Retinal pigment epithelial cell (primary cell): ENCODE data around the gene MAP3K1.

Source experiments
- DNase-seq: peaks from one replicate; pipeline ENCODE4 v3.0.0-alpha.2; 2010; ENCODE audit warnings: low read depth
- H3K4me3 ChIP-seq: 2 replicates; pipeline ENCODE4 v1.5.1; 2011; ENCODE audit warnings: mild to moderate bottlenecking, low read length, control low read depth, moderate library complexity
- CTCF ChIP-seq: conservative IDR thresholded peaks from 2 replicates; pipeline ENCODE4 v1.5.1; 2011; ENCODE audit warnings: low read depth, low read length, control low read depth, inconsistent platforms

MAP3K1 gene

GRCh38 chr5:56786346-56786745, 29.0 kb upstream of the MAP3K1 start:
- DNase-seq: no peak
- no peak for TF ChIP-seq CTCF
- H3K4me3 ChIP-seq: no peak overlapping the region

GRCh38 chr5:56791396-56791795, 24.0 kb upstream of the MAP3K1 start:
- DNase-seq: no peak

GRCh38 chr5:56798521-56798920, 16.8 kb upstream of the MAP3K1 start:
- H3K4me3 ChIP-seq: no peak overlapping the region
- no peak for TF ChIP-seq CTCF
- DNase-seq: no peak

More at GRCh38 chr5:56791396-56791795, 24.0 kb upstream of the MAP3K1 start:
- no peak for TF ChIP-seq CTCF
- H3K4me3 ChIP-seq: no peak overlapping the region

- H3K4me3 ChIP-seq: no peak overlapping the region
- no peak for TF ChIP-seq CTCF
- no peak for DNase-seq
Measured at GRCh38 chr5:56800186-56800585, 15.2 kb upstream of the MAP3K1 start.

- TF ChIP-seq CTCF: no peak
- no peak for DNase-seq
- H3K4me3 ChIP-seq: no peak overlapping the region
Measured at GRCh38 chr5:56801256-56801655, 14.1 kb upstream of the MAP3K1 start.

GRCh38 chr5:56802205-56802604, 13.1 kb upstream of the MAP3K1 start:
- no peak overlapping the region for H3K4me3 ChIP-seq
- DNase-seq: no peak
- no peak for TF ChIP-seq CTCF

- no peak for DNase-seq
- no peak for TF ChIP-seq CTCF
- H3K4me3 ChIP-seq: no peak overlapping the region
Measured at GRCh38 chr5:56803025-56803424, 12.3 kb upstream of the MAP3K1 start.
